Activated CD8-positive, alpha-beta memory T cell treated with anti-CD3 and anti-CD28 coated beads, Interleukin-2, amount 50 U/mL, for 24 hours (primary cell): Measurements from ENCODE around the gene GCK.

ENCODE experiments used
- DNase-seq: peaks from one replicate; pipeline ENCODE4 v3.0.0-alpha.2; 2020; ENCODE audit errors: extremely low read depth

Gene GCK

DNA sequence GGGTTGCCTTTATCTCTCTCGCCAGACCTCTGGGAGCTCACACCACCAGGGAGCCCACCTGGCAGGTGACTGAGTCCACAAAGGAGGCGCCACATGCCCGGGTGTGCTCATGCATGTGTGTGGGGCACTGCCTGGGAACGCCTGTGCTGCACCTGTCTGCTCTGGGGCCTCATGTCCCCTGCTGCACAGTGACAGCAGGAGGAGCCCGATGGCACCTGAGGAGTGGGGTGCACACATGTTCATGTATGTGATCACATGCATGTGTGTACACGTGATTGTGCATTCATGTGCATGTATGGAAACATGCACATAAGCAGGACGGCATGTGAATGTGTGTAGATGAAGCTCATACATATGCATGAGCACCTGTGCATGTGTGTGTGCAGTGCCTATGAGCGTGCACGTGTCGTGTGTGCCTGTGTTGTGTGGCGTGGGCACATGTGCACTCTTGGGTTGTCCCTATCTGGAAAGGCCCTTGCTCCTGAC, 33.6 kb upstream of the GCK start:
- DNase-seq, result no peak

DNA sequence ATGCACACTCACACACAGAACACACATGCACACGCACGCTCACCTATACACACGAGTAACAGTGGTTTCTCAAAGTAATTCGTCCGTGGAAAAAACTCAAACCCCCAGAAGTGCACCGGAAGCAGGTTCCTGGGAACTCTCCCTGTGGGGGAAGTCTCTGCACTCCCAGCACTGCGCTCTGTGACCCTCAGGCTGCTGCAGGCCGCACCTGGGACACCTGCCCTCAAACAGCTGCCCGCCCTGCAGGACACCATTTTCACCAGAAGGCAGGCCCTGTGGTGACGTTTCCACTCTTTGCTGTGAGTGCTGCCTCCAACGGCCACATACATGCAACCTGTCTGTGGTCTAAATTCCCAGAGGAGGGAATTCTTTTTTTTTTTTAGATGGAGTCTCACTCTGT, 32.8 kb upstream of the GCK start:
- DNase-seq, result no peak

DNA sequence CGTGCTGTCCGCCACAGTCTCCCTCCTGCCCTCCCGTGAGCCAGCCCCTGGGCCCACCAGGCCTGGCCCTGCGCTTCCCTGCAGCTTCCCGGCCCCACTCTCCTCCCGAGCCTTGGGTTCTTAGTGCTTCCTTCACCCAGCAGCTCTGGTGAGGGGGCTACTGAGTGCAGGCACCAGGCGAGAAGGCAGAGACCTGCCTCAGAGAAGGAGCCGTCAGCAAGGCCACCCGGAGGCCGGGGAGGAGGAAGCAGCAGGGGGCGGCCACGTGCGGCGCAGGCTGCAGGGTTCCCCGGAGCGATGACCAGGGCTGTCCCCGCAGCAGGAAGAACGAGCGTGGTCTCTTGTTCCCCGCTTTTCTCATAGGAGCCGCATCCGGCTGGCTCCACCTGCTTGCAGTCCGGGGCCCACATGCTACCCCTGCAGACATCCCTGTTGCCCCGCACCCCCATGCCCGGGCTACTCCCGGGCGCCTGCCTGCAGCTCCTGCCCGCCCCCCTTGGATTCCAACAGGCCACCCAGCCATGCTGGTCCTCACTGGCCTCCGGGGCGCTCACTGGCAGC, 32.1 kb upstream of the GCK start:
- no peak for DNase-seq

DNA sequence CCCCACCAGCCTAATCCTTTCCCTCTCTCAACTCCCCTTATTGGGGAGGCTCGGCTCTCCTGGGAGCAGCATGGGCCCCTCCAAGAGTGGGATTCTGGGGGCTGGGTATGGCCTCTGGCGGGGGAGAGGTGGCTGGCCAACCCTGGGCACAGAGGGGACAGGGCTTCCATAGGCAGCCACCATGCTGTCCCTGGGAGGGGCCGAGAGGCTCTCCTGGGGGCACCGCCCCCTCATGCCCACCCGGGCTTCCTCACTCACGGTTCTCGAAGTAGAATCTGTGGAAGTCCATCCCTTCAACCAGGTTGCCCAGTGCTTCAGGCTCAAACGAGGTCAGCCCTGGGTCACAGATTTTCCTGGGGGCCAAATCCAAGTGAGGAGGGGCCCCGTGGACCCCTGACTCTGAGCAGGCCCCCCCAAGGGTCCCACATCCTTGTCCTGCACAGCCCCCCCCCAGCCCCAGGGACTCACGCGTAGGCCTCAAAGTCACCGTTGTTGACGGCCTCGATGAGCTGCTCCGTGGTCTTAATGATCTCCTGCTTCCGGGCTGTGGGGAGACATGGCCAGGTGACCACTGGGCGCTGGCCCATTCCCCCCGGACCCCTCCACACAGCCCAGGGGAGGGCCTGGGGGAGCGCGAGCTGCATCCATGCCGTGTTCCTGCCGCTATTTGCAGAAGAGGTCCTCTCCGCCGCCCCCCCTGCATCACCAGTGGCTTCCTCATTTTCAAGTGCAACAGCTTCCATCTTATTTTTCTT, 31.3 kb upstream of the GCK start:
- DNase-seq, result no peak

DNA sequence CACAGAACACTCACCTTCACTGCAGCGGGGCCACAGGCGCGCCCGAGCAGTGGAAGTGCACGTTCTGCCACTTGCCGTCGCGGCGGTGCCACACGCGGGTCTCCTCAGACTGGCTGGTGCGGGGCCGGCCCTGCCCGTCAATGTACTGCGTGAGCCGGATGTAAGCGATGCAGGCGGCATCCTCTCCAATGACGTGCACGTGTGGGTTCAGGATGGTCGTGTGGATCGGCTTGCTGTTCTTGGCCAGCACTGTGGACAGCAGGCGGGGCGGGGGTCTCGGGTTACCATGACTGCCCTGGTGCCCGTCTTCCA, 30.8 kb upstream of the GCK start:
- no peak for DNase-seq

DNA sequence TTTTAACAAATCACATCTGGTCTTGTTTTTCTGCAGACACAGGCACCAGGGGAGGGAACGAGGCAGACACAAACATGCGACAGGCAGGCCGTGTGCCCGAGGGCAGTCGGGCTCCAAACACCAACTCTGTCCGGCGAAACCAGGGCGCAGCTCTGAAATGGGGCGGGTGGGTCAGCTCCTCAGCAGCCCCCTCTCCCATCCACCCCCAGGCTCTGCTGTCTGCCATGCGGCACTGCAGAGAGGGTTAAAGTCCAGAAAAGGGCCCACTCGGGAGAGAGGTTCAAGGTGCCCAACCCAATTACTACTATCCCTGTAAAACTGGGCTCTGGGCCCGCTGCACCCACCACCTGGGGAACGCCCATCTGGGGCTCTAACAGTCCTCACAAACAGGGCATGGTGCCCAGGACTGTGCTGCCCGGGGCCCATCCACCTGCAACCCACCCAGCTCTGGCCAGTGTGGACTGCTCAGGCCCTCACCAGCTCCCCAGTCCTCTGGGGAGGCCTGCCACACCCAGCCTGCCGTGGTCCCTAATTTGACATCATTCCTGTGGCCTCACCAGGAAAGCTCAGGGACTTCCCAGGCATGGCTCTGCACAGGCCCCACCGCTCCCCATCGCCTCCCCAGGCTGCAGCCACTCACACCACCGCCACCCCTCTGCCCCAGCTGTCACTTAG, 30.3 kb upstream of the GCK start:
- no peak for DNase-seq

DNA sequence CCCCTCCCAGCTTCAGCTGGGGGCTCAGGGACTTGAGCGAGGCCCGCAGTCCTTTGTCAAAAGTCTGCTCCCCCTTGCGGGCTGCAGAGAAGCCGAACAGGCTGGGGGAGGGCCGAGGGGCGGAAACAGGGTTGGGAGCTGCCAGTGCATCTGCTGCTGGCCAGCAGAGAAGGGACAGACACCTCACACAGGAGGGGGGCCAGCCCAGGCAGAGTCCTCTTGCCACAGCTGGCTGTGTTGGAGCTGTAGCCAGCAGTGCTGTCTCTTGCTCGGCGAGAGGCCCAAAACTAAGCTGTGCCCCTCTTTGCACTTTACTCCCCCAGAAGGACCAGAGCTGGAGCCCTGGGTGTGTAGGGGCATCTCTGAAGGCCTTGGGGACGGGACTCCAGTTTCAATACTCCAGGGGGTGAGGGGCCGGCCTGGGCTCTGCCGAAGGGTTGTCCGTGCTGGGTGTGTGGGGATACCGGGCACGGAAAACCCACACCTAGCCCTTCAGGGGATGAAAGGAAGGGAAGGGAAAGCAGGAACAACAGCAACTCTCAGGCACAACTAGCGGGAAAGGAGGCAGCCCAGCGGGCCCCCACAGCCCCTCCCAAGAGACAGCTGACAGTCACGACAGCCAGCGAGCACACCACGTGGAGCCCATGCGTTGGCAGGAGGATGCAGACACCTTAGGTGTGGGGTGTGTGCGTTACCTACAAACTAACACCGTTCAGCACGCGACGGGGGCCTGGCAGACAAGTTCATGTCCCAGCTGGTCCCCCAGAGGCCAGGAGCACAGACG, 29.4 kb upstream of the GCK start:
- no peak for DNase-seq

DNA sequence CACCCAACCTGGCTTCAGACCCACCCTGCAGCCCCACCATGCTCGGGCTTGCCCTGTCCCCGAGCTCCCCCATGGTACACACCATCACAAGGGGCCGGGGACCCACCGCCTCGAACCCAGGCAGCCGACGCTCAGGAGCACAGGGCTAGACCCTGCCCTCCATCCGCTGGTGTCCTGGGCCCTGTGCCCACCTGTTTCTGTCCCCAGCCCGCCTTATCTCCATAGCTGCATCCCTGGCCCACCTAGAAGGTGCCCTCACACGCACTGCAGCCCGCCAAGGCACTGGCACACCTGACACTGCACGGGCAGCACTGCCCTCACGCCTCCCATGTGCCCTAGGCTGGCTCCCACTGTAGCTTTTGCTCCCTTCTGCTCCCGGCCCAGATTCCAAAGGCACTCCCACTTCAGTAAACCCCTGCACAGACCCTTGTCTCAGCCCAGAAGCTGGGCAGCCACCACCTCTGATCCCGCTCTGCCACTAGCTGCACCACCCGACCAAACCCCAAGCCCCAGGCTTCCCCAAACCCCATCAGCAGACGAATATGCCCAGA, 28.7 kb upstream of the GCK start:
- DNase-seq, result no peak

DNA sequence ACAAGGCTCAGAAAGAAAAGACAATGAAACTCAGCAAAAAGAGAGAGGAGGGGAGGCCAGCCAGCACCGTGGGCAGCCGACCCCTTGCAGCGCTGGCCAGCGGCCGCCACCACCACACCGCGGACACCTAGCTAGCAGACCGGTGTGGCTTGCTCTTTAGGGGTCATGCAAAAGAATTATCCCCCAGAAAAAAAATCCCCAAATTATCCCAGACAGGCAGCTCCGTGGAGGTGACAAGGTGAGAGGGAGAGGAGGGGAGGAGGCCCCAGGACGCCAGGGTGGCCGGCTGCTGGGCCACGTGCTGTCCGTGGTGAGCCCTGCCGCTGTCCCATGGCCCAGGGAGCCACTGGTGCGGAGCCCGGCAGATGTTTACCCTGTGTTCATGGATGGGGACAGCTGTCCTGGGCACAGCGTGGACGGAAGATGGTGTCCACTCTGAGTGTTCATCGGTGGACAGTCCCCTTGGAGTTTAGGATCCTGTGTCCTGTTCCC, 28.0 kb upstream of the GCK start:
- no peak for DNase-seq

DNA sequence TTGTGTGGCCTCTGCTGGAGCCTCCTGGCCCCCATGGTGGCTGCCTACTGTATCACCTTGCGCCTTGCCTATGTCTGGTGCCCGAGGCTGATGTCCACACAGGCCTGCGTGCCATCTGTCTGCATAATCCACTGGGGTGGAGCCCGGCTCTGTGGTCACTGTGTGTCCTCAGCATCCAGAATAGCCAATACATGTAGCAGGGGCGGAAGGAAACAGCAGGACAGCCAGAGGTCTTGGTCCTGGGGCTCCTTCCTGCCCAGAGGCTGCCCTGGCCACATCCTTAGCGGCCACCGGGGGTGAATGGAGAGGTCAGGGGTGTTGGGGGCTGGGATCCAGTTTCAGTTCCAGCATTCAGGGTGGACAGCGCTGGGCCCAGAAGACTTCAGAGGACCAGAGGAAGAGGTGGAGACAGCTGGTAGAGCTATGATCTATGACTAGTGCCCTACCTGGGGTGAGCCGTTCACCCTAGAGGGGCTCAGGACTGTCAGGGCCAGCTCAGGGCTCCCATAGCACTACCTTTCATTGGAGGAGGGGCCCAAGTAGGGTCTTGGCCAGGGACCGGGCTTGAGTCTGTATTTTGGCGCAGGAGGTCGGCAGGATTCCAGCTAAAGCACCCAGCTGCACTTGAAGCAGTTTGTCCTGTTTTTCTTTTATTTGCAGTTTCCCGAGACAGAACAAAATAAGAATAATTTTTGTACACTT, 27.4 kb upstream of the GCK start:
- DNase-seq, result no peak

DNA sequence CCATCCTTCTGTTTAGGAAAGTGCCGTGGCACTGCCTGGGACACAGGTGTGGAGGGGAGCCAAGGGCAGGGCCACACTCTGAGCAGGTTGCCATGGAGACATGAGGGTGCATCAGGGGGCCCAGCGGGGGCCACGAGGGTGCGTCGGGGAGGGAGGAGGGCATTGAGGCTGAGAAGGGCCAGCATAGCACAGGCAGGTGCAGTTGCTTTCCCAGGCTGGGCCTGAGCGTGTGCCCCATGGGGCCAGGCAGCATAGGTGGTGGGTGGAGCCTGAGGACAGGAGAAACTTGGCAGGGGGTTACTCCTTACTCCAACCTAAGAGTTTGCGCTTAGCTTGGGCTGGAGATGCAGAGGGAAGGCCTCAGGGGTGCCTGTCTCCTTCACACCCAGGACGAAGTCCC, 26.8 kb upstream of the GCK start:
- DNase-seq, result no peak

DNA sequence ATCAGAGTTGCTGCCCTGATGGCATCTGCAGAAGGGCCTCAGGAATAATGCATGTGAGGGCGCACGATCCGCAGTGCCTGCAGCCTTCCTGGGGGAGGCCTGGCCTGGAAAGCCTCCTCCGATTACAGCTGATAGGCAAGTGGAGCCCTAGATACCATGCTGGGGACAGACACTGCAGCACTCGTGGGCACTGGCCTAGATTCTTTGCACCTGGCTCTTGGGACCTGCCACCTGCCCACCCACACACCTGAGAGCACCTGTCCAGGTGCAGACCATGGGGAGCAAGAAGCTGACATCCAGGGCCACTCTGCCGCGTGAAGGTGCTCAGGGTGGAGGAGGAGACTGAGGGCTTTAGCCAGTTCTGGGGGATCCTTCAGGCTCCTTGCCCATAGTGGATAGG, 26.3 kb upstream of the GCK start:
- no peak for DNase-seq

DNA sequence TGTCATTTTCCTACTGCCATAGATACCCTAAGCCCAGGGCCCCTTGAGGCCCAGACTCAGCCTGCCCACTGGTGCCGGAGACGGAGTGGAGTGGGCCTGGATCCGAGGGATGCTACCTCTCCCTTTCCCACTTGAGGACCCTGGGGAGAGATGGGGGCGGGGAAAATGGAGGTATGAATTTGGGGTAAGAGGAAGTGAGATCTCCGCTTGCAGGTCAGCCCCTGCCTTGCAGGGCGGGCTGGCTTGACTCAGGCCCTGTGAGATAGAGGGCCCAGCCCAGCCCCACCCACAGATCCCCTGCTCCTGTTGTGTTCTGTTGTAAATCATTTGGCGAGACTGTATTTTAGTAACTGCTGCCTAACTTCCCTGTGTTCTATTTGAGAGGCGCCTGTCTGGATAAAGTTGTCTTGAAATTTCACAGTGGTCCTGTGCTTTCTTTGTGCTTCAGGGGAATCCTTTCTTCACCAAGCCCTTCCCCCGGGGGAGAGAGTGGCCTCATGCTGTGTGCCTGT, 24.7 kb upstream of the GCK start:
- no peak for DNase-seq

DNA sequence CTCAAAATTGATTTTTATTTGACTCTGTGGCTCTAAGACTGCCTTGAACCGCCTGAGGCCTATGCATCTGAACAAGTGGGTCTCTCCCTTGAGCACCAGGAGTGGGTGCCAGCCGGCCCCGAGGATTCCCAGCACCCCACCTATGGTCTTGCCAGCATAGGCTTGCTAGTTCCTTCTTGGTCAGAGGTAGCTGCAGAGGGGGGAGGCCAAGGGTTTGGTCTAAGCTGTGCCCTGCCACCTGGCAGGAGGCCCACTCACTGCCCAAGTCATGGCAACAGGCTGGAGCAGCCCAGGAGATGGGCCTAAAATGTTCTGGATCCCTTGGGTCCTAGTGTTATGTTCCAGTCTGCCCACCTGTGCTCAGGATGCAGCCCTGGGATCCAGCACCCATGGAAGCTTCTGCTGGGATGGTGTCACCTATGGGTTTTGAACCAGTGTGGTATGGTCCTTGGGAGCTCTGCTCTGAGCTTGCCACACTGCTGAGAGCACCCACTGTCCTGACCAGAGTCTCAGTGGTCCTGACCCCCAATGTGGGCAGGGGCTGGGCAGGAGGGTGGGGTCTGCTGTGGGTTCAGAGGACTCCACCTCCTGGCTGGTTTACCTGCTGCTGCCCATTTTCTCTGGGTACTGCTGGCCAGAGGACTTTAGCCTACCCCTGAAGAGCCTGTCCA, 24.1 kb upstream of the GCK start:
- DNase-seq, result no peak

DNA sequence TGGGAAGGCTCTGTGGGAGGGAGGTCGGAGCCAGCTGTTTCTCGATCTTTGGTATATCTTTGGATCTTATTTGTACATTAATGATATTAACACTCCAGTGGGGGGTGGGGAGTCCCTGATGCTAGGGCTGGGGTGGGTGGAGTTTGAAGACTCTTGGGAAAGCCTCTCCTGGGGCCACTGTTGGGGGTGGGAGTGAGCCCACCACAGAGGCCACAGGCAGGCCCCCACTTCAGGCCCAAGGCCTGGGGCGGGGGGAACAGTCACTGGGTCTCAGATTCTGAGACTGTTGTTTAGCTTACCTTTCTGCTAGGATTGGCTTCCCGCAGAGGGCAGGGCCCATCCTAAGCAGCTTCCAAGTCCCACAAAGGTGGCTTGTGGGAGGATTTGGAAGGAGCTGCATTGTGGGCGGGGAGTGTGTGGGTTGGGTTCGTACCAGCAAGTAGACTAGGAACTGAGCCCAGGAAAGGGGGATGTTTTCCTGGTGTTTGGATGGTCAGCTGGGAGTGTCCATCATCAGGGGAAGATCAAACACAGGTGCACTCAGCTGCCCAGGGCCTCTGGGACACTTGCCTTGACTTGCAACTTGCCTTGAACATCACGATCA, 23.4 kb upstream of the GCK start:
- no peak for DNase-seq

DNA sequence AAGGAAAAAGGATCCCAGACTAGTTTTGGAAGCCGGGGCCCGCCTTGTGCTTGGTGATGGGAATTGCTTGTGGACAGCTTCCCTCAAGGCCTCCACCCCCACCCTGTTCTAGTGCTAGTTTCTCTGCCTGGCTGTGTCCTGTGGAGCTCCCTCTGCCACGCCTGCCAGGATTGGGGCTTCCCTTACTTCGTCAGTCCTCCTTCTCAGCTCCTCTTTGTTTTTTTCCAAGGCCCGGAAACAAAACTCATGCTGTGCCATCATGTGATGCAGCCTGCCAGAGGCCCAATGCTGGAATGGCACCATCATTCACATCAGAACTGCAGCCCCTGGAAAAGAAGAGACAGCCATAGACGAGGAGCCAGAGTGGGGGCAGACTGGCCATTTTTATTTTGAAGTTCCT, 22.8 kb upstream of the GCK start:
- DNase-seq, result no peak

DNA sequence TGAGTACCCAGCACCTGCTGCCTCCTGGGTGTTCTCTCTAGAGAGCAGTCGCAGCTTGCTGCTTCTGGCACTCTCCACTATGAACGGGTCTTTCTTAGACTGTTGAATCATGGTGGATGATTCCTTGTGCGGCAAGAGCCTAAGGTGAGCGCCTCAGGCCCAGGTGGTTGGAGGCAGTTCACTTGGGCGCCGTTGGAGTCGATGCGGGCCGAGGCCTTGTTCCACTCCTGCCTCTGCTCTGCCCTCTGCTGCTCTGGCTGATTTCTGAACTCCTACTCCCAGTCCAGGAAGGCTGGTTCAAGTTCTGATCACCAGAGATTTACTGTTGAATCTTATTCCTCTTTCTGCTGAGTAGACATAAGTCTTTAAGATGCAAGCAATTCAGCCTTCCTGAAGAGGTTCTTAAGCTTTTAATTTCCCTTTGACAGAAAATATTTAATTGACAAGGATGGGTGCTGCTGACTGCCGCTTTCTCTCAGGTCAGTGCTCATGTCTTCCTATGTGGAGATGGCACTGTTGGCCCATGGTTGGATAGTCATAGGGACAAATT, 22.0 kb upstream of the GCK start:
- no peak for DNase-seq

DNA sequence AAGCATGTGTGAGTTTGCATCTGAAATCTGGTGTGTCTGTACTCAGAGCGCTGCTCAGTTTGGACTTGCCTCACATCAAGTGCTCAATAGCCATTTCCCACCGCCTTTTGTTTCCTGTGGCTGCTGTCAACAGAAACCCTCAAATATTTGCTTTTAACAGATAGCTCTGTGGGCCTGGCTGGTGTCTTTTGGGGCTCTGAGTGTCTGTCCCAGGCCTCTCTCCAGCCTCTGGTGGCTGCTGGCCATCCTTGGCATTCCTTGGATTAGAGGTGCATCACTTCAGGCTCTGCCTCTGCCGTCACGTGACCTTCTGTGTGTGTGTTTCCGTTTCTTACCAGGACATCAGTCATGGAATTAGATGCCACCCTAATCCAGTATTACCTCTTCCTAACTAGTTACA, 20.9 kb upstream of the GCK start:
- DNase-seq, result no peak

DNA sequence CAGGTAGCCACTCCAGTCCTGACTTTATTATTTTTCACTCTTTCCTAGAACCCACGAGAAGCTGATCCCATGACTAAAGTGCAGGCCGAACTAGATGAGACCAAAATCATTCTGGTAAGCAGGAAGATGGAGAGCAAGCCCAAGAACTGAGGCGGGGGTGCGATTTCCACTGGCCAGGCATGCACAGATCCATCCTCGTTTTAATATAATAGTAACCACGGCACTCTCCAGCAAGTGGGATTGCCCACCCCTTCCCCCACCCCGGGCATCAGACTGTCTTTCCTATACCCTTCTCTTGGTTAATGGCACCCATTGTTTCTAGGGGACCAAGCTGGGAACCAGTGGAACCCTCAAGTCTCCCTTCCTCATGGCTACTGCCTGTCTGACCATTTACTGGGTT, 18.8 kb upstream of the GCK start:
- no peak for DNase-seq

DNA sequence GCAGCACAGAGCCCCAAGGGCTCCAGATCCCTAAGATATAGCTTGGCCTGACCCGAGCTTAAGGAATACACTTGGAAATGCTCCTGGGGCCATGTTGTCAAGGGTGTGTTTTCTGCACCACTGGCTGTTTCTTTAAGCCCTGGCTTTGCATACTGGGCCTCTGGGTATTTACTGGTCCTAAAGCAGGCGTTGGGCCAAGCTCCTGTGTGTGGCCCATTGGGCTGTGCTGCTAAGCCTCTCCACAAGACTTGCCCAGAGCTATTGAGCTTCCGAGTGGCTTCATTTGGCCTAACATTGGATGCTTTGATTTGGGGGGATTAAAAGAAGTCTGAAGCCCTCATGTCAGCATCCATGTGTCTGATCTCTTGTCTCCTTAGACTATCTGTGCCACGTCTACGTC, 16.8 kb upstream of the GCK start:
- no peak for DNase-seq
